Prostate gland (tissue), 2 donors: ENCODE data around the gene ZNF610.

Experiments
- POLR2AphosphoS5 ChIP-seq: sonication (generic); formaldehyde crosslinking; IDR thresholded peaks from one replicate; pipeline ENCODE4 v1.6.1; 2017; ENCODE audit warnings: antibody characterized with exemption
- TF ChIP-seq, protein P1 (sequence below), 4 experiments: fragments of 200-600 bp in 2 of 4; fragments of 450-650 bp in 2 of 4; sonication (generic) in 2 of 4; IDR thresholded peaks; 1 replicate in 3 of 4; 2 replicates in 1 of 4; pipeline ENCODE4 v1.5.1; 2016 to 2019; ENCODE audit warnings: antibody characterized with exemption in 4 of 4, mild to moderate bottlenecking in 2 of 4, moderate library complexity in 2 of 4

DNA sequence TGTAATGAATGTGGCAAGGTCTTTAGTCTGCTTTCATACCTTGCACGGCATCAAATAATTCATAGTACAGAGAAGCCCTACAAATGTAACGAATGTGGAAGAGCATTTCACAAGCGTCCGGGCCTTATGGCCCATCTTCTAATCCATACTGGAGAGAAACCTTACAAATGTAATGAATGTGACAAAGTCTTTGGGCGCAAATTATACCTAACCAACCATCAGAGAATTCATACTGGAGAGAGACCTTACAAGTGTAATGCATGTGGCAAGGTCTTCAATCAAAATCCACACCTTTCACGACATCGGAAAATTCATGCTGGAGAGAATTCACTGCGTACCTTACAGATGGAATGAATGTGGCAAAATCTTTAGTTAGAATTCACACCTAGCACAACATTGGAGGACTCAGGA lies 30.4 kb downstream of the ZNF610 start:
- TF ChIP-seq, protein P1, sequence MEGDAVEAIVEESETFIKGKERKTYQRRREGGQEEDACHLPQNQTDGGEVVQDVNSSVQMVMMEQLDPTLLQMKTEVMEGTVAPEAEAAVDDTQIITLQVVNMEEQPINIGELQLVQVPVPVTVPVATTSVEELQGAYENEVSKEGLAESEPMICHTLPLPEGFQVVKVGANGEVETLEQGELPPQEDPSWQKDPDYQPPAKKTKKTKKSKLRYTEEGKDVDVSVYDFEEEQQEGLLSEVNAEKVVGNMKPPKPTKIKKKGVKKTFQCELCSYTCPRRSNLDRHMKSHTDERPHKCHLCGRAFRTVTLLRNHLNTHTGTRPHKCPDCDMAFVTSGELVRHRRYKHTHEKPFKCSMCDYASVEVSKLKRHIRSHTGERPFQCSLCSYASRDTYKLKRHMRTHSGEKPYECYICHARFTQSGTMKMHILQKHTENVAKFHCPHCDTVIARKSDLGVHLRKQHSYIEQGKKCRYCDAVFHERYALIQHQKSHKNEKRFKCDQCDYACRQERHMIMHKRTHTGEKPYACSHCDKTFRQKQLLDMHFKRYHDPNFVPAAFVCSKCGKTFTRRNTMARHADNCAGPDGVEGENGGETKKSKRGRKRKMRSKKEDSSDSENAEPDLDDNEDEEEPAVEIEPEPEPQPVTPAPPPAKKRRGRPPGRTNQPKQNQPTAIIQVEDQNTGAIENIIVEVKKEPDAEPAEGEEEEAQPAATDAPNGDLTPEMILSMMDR (IDR thresholded peaks at IDR 0.05), result no peak
- TF ChIP-seq POLR2AphosphoS5, result no peak
